Prostate gland (tissue), 2 donors: ENCODE results near the gene TARDBP.
"Not testable (repeated sequence)": the region's sequence is repeated elsewhere in the genome, so short reads cannot be mapped to it uniquely, and the experiment has no call there.

ENCODE experiments used
- POLR2A ChIP-seq: fragments of 450-650 bp; IDR thresholded peaks from one replicate; pipeline ENCODE4 v1.6.1; 2016; ENCODE audit warnings: antibody characterized with exemption, mild to moderate bottlenecking
- POLR2AphosphoS5 ChIP-seq: sonication (generic); formaldehyde crosslinking; IDR thresholded peaks from one replicate; pipeline ENCODE4 v1.6.1; 2017; ENCODE audit warnings: antibody characterized with exemption
- TF ChIP-seq, protein P1 (sequence below), 4 experiments: fragments of 200-600 bp in 2 of 4; fragments of 450-650 bp in 2 of 4; sonication (generic) in 2 of 4; IDR thresholded peaks; 1 replicate in 3 of 4; 2 replicates in 1 of 4; pipeline ENCODE4 v1.5.1; 2016 to 2019; ENCODE audit warnings: antibody characterized with exemption in 4 of 4, mild to moderate bottlenecking in 2 of 4, moderate library complexity in 2 of 4

DNA sequence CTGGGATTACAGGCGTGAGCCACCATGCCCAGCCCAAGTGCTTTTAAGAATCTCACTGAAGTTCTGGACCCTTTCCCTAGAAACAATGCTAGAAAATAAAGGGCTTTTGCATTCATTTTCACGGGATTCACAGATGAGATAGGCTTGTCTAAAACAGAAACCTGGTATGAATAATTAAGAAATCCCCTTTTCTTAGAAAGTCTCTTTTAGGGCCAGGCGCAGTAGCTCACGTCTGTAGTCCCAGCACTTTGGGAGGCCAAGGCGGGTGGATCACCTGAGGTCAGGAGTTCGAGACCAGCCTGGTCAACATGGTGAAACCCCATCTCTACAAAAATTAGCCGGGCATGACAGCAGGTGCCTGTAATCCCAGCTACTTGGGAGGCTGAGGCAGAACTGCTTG lies 60.9 kb downstream of the TARDBP start:
- TF ChIP-seq, protein P1, sequence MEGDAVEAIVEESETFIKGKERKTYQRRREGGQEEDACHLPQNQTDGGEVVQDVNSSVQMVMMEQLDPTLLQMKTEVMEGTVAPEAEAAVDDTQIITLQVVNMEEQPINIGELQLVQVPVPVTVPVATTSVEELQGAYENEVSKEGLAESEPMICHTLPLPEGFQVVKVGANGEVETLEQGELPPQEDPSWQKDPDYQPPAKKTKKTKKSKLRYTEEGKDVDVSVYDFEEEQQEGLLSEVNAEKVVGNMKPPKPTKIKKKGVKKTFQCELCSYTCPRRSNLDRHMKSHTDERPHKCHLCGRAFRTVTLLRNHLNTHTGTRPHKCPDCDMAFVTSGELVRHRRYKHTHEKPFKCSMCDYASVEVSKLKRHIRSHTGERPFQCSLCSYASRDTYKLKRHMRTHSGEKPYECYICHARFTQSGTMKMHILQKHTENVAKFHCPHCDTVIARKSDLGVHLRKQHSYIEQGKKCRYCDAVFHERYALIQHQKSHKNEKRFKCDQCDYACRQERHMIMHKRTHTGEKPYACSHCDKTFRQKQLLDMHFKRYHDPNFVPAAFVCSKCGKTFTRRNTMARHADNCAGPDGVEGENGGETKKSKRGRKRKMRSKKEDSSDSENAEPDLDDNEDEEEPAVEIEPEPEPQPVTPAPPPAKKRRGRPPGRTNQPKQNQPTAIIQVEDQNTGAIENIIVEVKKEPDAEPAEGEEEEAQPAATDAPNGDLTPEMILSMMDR (IDR thresholded peaks at IDR 0.05), result not testable (repeated sequence)
- TF ChIP-seq POLR2A, POLR2AphosphoS5: not testable (repeated sequence)
